OCI-LY1 (cell line): ENCODE measurements around the gene TP53RK.

ENCODE experiments used
- CTCF ChIP-seq: fragments of 200-600 bp; sonication (generic), shearing (Covaris generic); IDR thresholded peaks from 2 replicates; pipeline ENCODE4 v1.5.1; 2017; ENCODE audit warnings: mild to moderate bottlenecking, antibody characterized with exemption, low read length, moderate library complexity, mixed read lengths
- EZH2 ChIP-seq: fragments of 200-600 bp; sonication (generic), shearing (Covaris generic); IDR thresholded peaks from 2 replicates; pipeline ENCODE4 v1.8.0; 2017; ENCODE audit warnings: borderline replicate concordance, mixed run types, mild to moderate bottlenecking, antibody characterized with exemption, low read length, moderate library complexity, mixed read lengths

- TF ChIP-seq CTCF (no peak), EZH2 (no peak)
Measured at GRCh38 chr20:46715292-46715756, 26.1 kb upstream of the TP53RK start.
